ENCODE data around the gene GPR139.
A peak's percentile ranks its signal among the peaks of the same experiment; 100 is the strongest.

Gene GPR139

GRCh38 chr16:20001856-20002707, 71.6 kb downstream of the GPR139 start:
- DNase-seq (ENCODE audit: low read depth): no peak
- no peak for TF ChIP-seq CTCF (IDR thresholded peaks at IDR 0.05; ENCODE audit: low read depth, low read length, missing control alignments)

GRCh38 chr16:19997734-19998133, 76.0 kb downstream of the GPR139 start:
- TF ChIP-seq CTCF (IDR thresholded peaks at IDR 0.05; ENCODE audit: low read depth, low read length, missing control alignments): no peak
- in situ Hi-C loops (cut with HindIII; ENCODE audit: low sequenced_read_pairs): no loop called here
- no peak for DNase-seq (ENCODE audit: low read depth)
- H3K4me3 ChIP-seq (ENCODE audit: low read depth, low read length): no peak overlapping the region

More at GRCh38 chr16:20001856-20002707, 71.6 kb downstream of the GPR139 start:
- no peak overlapping the region for H3K4me3 ChIP-seq (ENCODE audit: low read depth, low read length)
- in situ Hi-C loops (cut with HindIII; ENCODE audit: low sequenced_read_pairs): loop anchor here (25.0 kb wide), 1 partner anchor 90 kb away; no protein-coding TSS in a partner anchor

GRCh38 chr16:19997264-19997663, 76.4 kb downstream of the GPR139 start:
- DNase-seq (ENCODE audit: low read depth): no peak
- no peak for TF ChIP-seq CTCF (IDR thresholded peaks at IDR 0.05; ENCODE audit: low read depth, low read length, missing control alignments)
- H3K4me3 ChIP-seq (ENCODE audit: low read depth, low read length): no peak overlapping the region
- in situ Hi-C loops (cut with HindIII; ENCODE audit: low sequenced_read_pairs): no loop called here

- DNase-seq (ENCODE audit: low read depth): peak; percentile 35
- no peak for TF ChIP-seq CTCF (IDR thresholded peaks at IDR 0.05; ENCODE audit: low read depth, low read length, missing control alignments)
- in situ Hi-C loops (cut with HindIII; ENCODE audit: low sequenced_read_pairs): no loop called here
- H3K4me3 ChIP-seq (ENCODE audit: low read depth, low read length): no peak overlapping the region
Measured at GRCh38 chr16:19994466-19995170, 79.1 kb downstream of the GPR139 start.

- in situ Hi-C loops (cut with HindIII; ENCODE audit: low sequenced_read_pairs): no loop called here
- DNase-seq (ENCODE audit: low read depth): no peak
- TF ChIP-seq CTCF (IDR thresholded peaks at IDR 0.05; ENCODE audit: low read depth, low read length, missing control alignments): no peak
- no peak overlapping the region for H3K4me3 ChIP-seq (ENCODE audit: low read depth, low read length)
Measured at GRCh38 chr16:19991614-19992013, 82.1 kb downstream of the GPR139 start.

GRCh38 chr16:19984135-19984534, 89.6 kb downstream of the GPR139 start:
- TF ChIP-seq CTCF (IDR thresholded peaks at IDR 0.05; ENCODE audit: low read depth, low read length, missing control alignments): no peak
- in situ Hi-C loops (cut with HindIII; ENCODE audit: low sequenced_read_pairs): no loop called here
- DNase-seq (ENCODE audit: low read depth): no peak
- no peak overlapping the region for H3K4me3 ChIP-seq (ENCODE audit: low read depth, low read length)

Data from astrocyte of the cerebellum (primary cell).